SK-N-MC (cell line): ENCODE results near the gene ELFN2.

ENCODE experiments used
- EZH2 ChIP-seq: fragments of 200-600 bp; sonication (generic); IDR thresholded peaks from one replicate; pipeline ENCODE4 v1.6.1; 2017; ENCODE audit warnings: antibody characterized with exemption
- POLR2AphosphoS5 ChIP-seq: IDR thresholded peaks from 2 replicates; pipeline ENCODE4 v1.6.1; 2012; ENCODE audit warnings: mild to moderate bottlenecking, low read depth, low read length, borderline replicate concordance

DNA sequence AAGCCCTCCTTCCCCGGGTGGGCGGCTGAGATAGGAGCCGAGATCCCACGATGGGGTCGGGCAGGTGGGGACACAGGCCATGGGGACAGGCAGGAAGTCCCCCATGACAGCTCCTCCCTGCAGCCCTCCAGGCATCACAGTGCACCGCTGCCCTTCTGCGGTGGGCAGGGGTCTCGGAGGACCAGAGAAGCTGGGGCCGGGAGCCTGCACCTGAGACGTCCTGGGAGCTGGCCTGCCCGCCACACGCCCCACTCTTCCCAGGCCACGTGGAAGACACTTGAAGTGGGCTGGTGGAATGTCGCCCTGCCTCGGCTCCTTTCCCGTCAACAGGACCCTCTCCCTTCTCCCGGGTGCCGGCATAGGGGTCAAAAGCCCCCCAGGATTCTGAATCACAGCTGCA, 55.4 kb downstream of the ELFN2 start:
- TF ChIP-seq POLR2AphosphoS5 (no peak), EZH2 (no peak)
